GM18505 (cell line): ENCODE results near the gene AGBL3.

ENCODE experiments used
- ATAC-seq: cut with Tn5 transposase; IDR thresholded peaks from one replicate; pipeline ENCODE4 v1.9.1; 2021; ENCODE audit not compliant: unreplicated experiment
- POLR2A ChIP-seq: IDR thresholded peaks from 4 replicates; pipeline ENCODE4 v1.6.1; 2011; ENCODE audit warnings: borderline replicate concordance; ENCODE audit not compliant: insufficient read depth, insufficient read length; ENCODE audit errors: extremely low read depth

The AGBL3 gene

GRCh38 chr7:135075716-135076115 is 89.4 kb downstream of the AGBL3 start:
- no peak for ATAC-seq

DNA sequence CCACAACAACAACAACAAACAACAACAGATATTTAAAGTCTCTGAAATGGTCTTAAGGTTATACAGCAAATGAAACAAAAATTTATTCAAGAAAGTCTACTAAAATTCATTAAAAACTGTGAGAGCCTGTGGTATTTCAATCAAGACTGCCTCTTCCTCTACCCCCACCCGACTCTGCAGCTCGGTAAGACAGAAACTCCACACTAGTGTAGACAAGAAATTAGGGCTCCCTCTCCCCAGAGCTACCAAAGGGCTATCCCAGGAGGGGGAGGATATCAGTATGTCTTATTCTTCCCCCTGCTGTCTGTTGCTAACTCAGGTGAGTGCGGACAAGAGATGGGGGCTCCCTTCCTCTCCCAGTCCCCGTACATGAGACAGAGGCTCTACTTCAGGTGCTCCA is 90.6 kb downstream of the AGBL3 start:
- ATAC-seq: no peak
- no peak for TF ChIP-seq POLR2A

More at GRCh38 chr7:135075716-135076115, 89.4 kb downstream of the AGBL3 start:
- TF ChIP-seq POLR2A: no peak

- TF ChIP-seq POLR2A: no peak
- no peak for ATAC-seq
These were observed 91.3 kb downstream of the AGBL3 start for GRCh38 chr7:135077642-135078041.

GRCh38 chr7:135078051-135078450 is 91.7 kb downstream of the AGBL3 start:
- TF ChIP-seq POLR2A: no peak
- no peak for ATAC-seq

DNA sequence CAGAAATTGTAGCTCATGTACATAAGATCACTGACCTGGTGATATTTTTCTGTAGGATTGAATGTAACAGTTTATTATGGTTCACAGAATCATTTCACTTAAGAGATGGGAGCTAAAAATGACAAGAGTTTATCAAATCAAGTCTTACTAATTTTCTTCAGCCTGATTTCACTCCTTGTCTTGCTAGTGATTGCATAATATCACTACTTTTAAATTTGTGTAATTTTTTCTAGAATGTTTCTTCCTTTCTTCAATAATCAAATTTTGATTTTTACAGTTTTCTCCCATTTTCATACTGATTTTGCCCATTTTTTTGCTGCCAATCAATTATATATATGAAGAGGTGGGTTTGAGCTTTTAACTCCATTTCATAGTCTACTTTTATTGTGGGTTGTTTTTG is 92.8 kb downstream of the AGBL3 start:
- TF ChIP-seq POLR2A: no peak
- ATAC-seq: no peak

DNA sequence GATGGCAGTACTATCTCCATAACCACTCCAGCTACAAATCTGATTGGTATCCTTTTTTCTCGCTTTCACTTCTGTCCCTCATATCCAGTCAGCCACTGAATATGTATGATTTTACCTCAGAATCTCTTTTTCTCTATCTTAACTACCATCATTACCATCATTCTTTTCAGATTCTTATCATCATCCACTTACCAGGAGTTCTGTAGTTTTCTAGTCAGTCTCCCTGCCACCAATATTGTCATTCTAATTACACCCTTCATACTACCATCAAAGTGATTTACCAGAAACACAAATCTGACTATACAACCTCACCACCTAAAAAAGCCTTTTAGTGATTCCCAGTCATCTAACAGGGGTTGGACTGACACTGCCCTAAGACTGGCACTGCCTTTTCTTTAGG is 96.7 kb downstream of the AGBL3 start:
- TF ChIP-seq POLR2A: no peak
- ATAC-seq: no peak

DNA sequence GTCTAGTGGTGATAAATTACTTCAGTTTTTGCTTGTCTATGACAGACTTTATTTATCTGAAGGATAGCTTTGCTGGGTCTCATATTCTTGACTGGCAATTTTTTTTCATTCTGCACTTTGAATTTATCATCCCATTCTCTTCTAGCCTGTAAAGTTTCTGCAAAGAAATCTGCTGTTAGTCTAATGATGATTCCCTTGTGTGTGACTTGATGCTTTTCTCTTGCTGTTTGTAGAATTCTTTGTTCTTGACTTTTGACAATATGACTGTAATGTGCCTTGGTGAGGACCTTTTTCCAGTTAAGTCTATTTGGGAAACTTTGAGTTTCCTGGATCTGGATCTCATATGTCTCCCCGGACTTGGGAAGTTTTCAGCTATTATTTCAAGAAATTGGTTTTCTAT is 102.3 kb downstream of the AGBL3 start:
- ATAC-seq: no peak
- no peak for TF ChIP-seq POLR2A

GRCh38 chr7:135091717-135092116 is 105.4 kb downstream of the AGBL3 start:
- ATAC-seq: no peak

GRCh38 chr7:135094472-135095237 is 108.3 kb downstream of the AGBL3 start:
- no peak for TF ChIP-seq POLR2A
- no peak for ATAC-seq

More at GRCh38 chr7:135091717-135092116, 105.4 kb downstream of the AGBL3 start:
- TF ChIP-seq POLR2A: no peak

- no peak for TF ChIP-seq POLR2A
- ATAC-seq: no peak
These were observed 109.1 kb downstream of the AGBL3 start for GRCh38 chr7:135095450-135095849.

- no peak for TF ChIP-seq POLR2A
- ATAC-seq: no peak
These were observed 112.1 kb downstream of the AGBL3 start for GRCh38 chr7:135098391-135098790.

GRCh38 chr7:135100856-135101255 is 114.5 kb downstream of the AGBL3 start:
- no peak for TF ChIP-seq POLR2A
- ATAC-seq: no peak

GRCh38 chr7:135102372-135102771 is 116.1 kb downstream of the AGBL3 start:
- peak; percentile 74 for ATAC-seq
- TF ChIP-seq POLR2A: no peak

DNA sequence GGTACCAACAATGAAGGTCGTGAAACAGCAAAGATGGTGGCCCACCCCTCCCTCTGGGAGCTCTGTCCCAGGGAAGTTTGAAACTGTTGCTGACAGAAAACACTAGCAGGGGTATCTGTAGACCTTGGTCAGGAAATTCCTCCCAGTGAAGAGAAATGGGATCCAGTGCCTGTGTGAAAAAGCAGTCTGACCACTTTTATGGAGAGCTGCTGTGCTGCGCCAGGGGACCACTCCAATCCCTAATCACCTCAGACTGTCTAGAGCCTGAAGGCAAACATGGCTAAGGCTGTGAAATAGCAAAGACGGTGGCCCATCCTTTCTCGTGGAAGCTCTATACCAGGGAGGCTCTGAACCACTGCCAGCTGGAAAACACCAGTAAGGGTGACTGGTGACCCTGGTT is 123.3 kb downstream of the AGBL3 start:
- no peak for TF ChIP-seq POLR2A
- no peak for ATAC-seq
